ENCODE data around the gene CARM1. TPM values are rescaled to one million over a fixed set of nuclear protein-coding genes. Genes with fewer than 3 reads are reported as not detected.

CARM1 gene
- total and polyA plus RNA-seq, 2 of the 13 experiments (the other 11 are each of a cell fraction or from before 2014, with no cell fraction given) = 27.6 to 55.8 TPM

- TF ChIP-seq, protein P1, sequence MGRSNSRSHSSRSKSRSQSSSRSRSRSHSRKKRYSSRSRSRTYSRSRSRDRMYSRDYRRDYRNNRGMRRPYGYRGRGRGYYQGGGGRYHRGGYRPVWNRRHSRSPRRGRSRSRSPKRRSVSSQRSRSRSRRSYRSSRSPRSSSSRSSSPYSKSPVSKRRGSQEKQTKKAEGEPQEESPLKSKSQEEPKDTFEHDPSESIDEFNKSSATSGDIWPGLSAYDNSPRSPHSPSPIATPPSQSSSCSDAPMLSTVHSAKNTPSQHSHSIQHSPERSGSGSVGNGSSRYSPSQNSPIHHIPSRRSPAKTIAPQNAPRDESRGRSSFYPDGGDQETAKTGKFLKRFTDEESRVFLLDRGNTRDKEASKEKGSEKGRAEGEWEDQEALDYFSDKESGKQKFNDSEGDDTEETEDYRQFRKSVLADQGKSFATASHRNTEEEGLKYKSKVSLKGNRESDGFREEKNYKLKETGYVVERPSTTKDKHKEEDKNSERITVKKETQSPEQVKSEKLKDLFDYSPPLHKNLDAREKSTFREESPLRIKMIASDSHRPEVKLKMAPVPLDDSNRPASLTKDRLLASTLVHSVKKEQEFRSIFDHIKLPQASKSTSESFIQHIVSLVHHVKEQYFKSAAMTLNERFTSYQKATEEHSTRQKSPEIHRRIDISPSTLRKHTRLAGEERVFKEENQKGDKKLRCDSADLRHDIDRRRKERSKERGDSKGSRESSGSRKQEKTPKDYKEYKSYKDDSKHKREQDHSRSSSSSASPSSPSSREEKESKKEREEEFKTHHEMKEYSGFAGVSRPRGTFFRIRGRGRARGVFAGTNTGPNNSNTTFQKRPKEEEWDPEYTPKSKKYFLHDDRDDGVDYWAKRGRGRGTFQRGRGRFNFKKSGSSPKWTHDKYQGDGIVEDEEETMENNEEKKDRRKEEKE (IDR thresholded peaks at IDR 0.05) = no peak
- TF ChIP-seq KLF11 (CRISPR knock-in tag; IDR thresholded peaks at IDR 0.05) = no peak
- TF ChIP-seq HMG20B (CRISPR knock-in tag; conservative IDR thresholded peaks at IDR 0.05) = no peak
- TF ChIP-seq, protein P2, sequence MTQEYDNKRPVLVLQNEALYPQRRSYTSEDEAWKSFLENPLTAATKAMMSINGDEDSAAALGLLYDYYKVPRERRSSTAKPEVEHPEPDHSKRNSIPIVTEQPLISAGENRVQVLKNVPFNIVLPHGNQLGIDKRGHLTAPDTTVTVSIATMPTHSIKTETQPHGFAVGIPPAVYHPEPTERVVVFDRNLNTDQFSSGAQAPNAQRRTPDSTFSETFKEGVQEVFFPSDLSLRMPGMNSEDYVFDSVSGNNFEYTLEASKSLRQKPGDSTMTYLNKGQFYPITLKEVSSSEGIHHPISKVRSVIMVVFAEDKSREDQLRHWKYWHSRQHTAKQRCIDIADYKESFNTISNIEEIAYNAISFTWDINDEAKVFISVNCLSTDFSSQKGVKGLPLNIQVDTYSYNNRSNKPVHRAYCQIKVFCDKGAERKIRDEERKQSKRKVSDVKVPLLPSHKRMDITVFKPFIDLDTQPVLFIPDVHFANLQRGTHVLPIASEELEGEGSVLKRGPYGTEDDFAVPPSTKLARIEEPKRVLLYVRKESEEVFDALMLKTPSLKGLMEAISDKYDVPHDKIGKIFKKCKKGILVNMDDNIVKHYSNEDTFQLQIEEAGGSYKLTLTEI (CRISPR knock-in tag; conservative IDR thresholded peaks at IDR 0.05) = no peak
- 0 out of 2 replicates have a peak, but pooled peaks have one; percentile 27 for TF ChIP-seq HIC2 (CRISPR knock-in tag; IDR thresholded peaks at IDR 0.05; ENCODE audit: low read depth)
- 0 out of 2 replicates have a peak, but pooled peaks have one; percentile 19 for TF ChIP-seq GATAD2A (CRISPR knock-in tag; IDR thresholded peaks at IDR 0.05)
- TF ChIP-seq HNRNPH1 (optimal IDR thresholded peaks at IDR 0.05; ENCODE audit: low read depth, low read length) = no peak
- TF ChIP-seq LBX2 (CRISPR knock-in tag; IDR thresholded peaks at IDR 0.05; ENCODE audit: borderline replicate concordance) = no peak
- no peak for TF ChIP-seq ZNF121 (CRISPR knock-in tag; IDR thresholded peaks at IDR 0.05)
- TF ChIP-seq, protein P3, sequence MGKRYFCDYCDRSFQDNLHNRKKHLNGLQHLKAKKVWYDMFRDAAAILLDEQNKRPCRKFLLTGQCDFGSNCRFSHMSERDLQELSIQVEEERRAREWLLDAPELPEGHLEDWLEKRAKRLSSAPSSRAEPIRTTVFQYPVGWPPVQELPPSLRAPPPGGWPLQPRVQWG (CRISPR knock-in tag; IDR thresholded peaks at IDR 0.05; ENCODE audit: borderline replicate concordance, low read depth) = no peak
- no peak for TF ChIP-seq ZFP36 (IDR thresholded peaks at IDR 0.05; ENCODE audit: borderline replicate concordance, low read depth, low read length, partially characterized antibody)
- TF ChIP-seq, protein P4, sequence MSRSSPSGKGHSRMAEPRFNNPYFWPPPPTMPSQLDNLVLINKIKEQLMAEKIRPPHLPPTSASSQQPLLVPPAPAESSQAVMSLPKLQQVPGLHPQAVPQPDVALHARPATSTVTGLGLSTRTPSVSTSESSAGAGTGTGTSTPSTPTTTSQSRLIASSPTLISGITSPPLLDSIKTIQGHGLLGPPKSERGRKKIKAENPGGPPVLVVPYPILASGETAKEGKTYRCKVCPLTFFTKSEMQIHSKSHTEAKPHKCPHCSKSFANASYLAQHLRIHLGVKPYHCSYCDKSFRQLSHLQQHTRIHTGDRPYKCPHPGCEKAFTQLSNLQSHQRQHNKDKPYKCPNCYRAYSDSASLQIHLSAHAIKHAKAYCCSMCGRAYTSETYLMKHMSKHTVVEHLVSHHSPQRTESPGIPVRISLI (CRISPR knock-in tag; IDR thresholded peaks at IDR 0.05; ENCODE audit: borderline replicate concordance) = peak; percentile 17; the same call in 1 of the 2 replicates
- no peak for TF ChIP-seq ZNF569 (CRISPR knock-in tag; IDR thresholded peaks at IDR 0.05; ENCODE audit: borderline replicate concordance)
- TF ChIP-seq IKZF4 (CRISPR knock-in tag; IDR thresholded peaks at IDR 0.05; ENCODE audit: borderline replicate concordance, low read depth, not compliant biosample characterization) = no peak
- TF ChIP-seq ZNF737 (CRISPR knock-in tag; IDR thresholded peaks at IDR 0.05; ENCODE audit: borderline replicate concordance) = no peak
- TF ChIP-seq THAP11 (CRISPR knock-in tag; IDR thresholded peaks at IDR 0.05) = 0 out of 2 replicates have a peak, but pooled peaks have one; percentile 32
- TF ChIP-seq, protein P5, sequence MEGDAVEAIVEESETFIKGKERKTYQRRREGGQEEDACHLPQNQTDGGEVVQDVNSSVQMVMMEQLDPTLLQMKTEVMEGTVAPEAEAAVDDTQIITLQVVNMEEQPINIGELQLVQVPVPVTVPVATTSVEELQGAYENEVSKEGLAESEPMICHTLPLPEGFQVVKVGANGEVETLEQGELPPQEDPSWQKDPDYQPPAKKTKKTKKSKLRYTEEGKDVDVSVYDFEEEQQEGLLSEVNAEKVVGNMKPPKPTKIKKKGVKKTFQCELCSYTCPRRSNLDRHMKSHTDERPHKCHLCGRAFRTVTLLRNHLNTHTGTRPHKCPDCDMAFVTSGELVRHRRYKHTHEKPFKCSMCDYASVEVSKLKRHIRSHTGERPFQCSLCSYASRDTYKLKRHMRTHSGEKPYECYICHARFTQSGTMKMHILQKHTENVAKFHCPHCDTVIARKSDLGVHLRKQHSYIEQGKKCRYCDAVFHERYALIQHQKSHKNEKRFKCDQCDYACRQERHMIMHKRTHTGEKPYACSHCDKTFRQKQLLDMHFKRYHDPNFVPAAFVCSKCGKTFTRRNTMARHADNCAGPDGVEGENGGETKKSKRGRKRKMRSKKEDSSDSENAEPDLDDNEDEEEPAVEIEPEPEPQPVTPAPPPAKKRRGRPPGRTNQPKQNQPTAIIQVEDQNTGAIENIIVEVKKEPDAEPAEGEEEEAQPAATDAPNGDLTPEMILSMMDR (CRISPR knock-in tag; IDR thresholded peaks at IDR 0.05) = peak; percentile 75
- no peak for TF ChIP-seq NPAS2 (CRISPR knock-in tag; IDR thresholded peaks at IDR 0.05; ENCODE audit: borderline replicate concordance)
These were observed 13.0 kb upstream of the CARM1 start (continued) for GRCh38 chr19:10858204-10858828.
